GM19397 (cell line): Measurements from ENCODE around the gene PPP1R15A.
"Not testable (repeated sequence)": the region's sequence is repeated elsewhere in the genome, so short reads cannot be mapped to it uniquely, and the experiment has no call there.

Experiments
- ATAC-seq: cut with Tn5 transposase; IDR thresholded peaks from one replicate; pipeline ENCODE4 v1.9.1; 2021; ENCODE audit warnings: mild to moderate bottlenecking, moderate library complexity; ENCODE audit not compliant: unreplicated experiment

Gene PPP1R15A

DNA sequence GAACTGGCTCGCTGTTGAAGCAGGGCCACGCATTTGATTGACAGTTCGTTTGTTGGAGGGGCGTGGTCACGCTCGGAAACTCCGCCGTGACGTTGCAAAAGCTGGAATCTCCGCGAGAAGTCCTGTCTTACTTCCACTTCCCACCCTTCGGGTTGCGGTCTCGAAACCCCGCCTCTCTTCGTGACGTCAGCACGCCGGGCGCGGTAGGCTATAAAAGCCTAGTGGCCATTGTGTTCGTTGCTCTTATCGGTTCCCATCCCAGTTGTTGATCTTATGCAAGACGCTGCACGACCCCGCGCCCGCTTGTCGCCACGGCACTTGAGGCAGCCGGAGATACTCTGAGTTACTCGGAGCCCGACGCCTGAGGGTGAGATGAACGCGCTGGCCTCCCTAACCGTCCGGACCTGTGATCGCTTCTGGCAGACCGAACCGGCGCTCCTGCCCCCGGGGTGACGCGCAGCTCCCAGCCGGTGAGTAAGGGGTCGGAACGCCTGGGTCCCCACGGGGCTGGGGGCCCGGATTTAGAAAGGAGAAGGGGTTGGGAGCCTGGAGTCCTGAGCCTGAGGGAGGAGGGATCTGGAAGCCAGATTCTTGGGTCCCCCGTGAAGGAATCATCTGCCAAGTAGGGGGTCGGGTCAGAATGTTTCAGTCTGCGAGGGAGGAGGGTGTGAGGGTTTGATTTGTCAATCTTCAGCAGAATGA is at the start of gene PPP1R15A:
Gene PPP1R15A, plus strand, starts transcription at position 240 of the 702 bp plus-strand sequence. CDS start 813 bp downstream, outside the sequence.
- peak; percentile 57 for ATAC-seq

DNA sequence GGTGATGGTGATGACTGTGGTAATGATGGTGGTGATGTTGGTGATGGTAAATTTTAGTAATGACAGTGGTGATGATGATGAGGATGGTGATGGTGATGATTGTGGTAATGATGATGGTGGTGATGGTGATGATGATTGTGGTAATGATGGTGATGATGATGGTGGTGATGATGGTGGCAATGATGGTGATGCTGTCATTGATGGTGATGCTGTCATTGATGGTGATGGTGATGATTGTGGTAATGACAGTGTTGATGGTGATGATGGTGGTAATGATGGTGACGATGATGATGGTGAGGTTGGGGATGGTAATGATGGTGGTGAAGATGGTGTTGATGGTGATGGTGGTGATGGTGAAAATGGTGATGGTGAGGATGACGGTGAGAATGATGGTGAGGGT is 49.7 kb upstream of the PPP1R15A start:
- no peak for ATAC-seq

DNA sequence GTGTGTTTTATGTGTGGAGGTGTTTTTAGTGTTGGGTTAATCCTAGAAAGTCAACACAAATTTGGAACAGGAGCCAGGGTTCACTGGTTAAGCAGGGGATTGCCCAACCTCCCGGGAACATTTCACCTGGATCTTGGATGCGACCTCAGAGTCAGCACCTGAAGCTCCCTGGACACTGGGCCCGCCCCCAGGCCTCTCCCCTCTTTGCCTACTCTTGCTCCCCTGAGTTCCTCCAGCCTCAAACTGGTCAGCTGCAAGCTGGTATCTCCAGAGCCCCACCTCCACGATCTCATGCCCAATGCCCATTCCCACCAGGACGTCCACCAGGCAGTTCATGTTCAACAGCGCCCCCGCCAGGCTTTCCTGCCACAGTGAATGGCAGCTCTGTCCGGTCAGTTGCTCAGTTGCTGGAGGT is 45.6 kb upstream of the PPP1R15A start:
- ATAC-seq, result no peak

- ATAC-seq, result no peak
These were observed 42.1 kb upstream of the PPP1R15A start for GRCh38 chr19:48830088-48830487.

- ATAC-seq, result no peak
These were observed 41.3 kb upstream of the PPP1R15A start for GRCh38 chr19:48830965-48831364.

- ATAC-seq, result no peak
These were observed 39.2 kb upstream of the PPP1R15A start for GRCh38 chr19:48833049-48833448.

DNA sequence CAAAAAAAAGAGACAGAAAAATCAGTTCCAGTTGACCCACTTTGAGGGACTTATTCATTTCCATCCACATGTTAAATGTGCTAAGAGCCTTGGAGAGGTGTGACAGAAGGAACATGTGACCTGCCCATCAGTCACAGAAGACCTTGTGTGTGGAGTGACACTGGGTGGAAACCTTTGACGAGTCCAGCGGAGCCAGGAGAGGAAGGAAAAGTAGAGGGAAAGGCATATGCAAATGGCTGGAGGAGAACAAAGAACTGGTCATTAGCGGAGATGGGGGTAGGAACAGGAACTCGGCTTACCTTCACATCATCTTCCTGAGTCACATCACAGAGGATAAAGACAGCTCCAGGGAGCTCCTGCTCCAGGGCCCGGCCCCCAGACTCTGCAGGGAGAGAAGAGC is 38.2 kb upstream of the PPP1R15A start:
- ATAC-seq, result no peak

GRCh38 chr19:48835734-48836088 is 36.5 kb upstream of the PPP1R15A start:
- peak; percentile 79 for ATAC-seq

DNA sequence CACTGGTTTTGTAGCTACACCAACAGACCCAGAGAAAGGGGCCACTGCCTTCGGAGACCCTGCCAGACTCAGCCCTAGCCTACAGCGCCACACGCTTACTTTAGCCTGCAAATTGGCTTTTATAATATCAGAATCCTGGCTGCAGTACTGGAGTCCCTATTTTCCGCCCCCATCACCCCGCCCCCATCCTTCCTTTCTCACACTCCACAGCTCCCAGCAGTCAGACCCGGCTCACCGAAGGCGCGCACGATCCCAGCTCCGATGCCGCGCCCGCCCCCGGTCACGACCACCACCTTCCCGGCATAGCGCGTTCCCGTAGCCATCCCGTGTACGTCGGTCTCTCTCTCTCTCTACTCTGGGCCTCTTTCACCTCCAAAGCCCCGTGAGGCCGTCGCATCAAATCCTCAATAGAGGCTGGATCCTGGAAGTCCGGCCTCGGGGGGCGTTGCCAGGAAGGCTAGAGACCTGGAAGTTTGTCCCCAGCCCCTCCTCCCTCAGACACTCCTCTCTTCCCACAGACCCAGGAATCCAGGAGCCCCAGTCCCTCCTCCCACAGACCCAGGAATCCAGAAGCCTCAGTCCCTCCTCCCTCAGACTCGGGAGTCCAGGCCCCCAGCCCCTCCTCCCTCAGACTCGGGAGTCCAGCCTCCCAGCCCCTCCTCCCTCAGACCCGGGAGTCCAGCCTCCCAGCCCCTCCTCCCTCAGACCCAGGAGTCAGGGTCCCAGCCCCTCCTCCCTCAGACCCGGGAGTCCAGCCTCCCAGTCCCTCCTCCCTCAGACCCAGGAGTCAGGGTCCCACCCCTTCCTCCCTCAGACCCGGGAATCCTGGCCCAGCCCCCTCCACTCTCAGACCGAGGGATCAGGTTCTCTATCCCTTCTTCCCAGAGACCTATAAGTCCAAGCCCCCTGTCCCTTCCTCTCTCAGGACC is 35.9 kb upstream of the PPP1R15A start, which contains the start of gene HSD17B14:
Gene HSD17B14, minus strand, starts transcription at position 403 of the 929 bp plus-strand sequence. Its CDS starts 80 bp downstream, at position 323.
- ATAC-seq, result peak; percentile 24

DNA sequence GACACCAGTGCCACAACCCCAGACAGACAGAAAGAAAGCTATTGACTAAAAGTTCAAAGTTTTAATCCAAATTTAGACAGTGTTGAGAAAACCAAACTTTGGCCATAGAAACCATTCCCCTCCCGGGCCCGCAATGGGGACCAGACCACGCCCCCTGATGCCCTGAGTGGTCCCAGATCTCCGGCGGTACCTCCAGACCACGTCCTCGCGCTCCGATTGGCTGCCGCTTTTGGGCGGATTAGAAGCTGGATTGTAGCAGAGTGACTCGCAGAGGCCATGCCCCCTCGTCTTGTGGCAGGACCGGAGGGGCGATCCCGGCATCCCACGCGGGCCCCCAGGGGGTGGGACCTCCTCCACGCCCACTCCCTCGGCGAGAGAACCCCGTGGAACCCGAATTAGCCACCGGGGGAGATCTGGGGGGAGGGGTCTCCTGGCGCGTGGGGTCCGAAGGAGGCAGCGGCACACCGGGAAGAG is 35.1 kb upstream of the PPP1R15A start:
- ATAC-seq, result no peak

DNA sequence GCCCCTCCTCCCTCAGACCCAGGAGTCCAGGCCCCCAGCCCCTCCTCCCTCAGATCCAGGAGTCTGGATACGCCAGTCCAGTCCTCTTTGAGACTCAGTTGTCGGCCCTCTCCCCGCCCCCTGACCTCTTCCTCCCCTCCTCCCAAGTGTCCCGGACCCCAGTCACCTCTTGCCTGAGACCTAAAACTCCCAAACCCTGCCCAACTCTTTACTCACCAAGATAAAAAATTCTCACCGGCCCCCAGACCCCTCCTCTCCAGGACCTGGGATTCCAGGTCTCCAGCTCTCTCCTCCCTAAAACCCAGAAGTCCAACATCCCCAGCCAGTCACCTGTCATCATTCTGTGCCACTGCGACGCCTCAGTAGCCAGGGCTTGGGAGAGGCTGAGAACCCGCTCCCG is 34.5 kb upstream of the PPP1R15A start:
- ATAC-seq, result no peak

DNA sequence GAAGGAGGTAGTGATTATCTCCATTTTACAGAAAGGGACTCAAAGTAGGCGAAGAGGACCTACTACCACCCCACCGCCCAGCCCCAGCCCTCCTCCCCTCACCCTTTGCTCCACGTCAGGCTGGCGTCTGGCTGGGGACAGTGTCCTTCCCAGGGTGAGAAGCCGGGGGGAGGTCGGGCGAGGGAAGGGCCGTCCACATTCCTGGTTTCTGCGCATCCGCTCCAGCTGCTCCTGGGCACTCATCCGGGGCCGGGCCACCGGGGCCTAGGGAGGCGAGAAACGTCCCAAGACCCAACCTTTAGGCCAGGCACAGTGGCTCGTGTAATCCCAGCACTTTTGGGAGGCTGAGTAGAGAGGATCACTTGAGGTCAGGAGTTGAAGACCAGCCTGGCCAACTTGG is 31.2 kb upstream of the PPP1R15A start:
- no peak for ATAC-seq

GRCh38 chr19:48841571-48841970 is 30.6 kb upstream of the PPP1R15A start:
- no peak for ATAC-seq

GRCh38 chr19:48842789-48843162 is 29.4 kb upstream of the PPP1R15A start:
- no peak for ATAC-seq

- no peak for ATAC-seq
These were observed 27.7 kb upstream of the PPP1R15A start for GRCh38 chr19:48844472-48844871.

DNA sequence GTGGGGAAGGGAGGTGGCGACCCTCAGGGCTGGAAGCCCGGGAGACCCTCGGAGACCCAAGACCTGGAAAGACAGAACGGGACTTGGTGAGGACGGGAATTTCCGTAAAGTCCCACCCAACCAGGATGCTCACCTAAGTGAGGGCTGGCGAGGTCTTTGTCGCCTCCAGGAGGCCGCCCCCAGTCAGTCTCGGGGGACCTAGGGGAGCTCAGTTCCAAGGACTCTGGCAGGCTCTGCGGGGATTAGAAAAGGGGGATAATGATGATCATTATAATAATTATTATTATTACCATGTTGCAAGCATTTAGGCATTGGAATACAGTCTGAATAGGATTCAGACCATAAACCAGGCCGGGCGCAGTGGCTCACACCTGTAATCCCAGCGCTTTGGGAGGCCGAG is 26.8 kb upstream of the PPP1R15A start:
- no peak for ATAC-seq

DNA sequence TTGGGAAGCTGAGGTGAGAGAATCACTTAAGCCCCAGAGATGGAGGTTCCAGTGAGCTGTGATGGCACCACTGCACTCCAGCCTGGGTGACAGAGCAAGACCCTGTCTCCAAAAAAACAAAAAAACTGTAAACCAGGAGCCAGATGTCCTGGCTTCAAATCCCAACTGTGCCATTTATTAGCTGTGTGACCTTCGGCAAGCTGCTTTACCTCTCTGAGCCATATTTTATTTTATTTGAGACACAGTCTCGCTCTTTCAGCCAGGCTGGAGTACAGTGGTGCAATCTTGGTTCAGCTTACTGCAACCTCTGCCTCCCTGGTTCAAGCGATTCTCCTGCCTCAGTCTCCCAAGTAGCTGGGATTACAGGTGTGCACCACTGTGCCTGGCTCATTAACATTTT is 25.6 kb upstream of the PPP1R15A start:
- ATAC-seq, result not testable (repeated sequence)

GRCh38 chr19:48852292-48852691 is 19.9 kb upstream of the PPP1R15A start:
- no peak for ATAC-seq

GRCh38 chr19:48853483-48853882 is 18.7 kb upstream of the PPP1R15A start:
- ATAC-seq, result no peak

GRCh38 chr19:48854103-48854502 is 18.1 kb upstream of the PPP1R15A start:
- no peak for ATAC-seq

GRCh38 chr19:48856921-48857320 is 15.3 kb upstream of the PPP1R15A start:
- no peak for ATAC-seq
